ENCODE data around the gene GREM2.

The GREM2 gene

DNA sequence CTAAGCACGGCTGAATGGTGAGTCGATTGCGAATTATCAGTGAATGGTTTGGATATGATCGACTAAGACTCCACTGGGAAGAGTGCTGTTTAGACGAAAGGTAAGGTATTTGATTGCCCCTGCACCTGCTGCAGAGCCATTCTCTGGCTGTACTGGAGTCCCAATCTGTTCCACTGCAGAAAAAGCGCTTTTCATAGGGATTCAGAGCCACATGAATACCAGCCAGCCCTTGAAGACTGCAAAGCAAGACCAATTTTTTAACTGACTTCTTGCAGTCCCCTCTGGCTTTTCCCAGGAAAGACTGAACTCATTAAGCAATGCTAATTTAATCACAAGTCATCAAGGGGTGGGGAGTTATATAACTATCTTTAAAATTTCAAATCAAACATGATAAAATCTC is 1.3 kb downstream of the GREM2 start:
- Histone ChIP-seq H3K27me3 (replicated peaks; ENCODE audit: insufficient read depth, low read length) (no peaks in the 10 kb centered on the region), H3K9ac (ENCODE audit: low read length) (no peak overlapping the region), H4K20me1 (ENCODE audit: insufficient read depth, low read length) (no peaks in the 10 kb centered on the region), H3K9me3 (replicated peaks; ENCODE audit: insufficient read depth, low read length) (no peaks in the 10 kb centered on the region), H3K4me1 (ENCODE audit: low read length) (peaks cover 19% of the 10 kb centered on the region), H3K9me2 (replicated peaks; ENCODE audit: insufficient read depth, low read length) (no peaks in the 10 kb centered on the region), H3F3A (ENCODE audit: insufficient read depth, low read length) (peaks cover 13% of the 10 kb centered on the region), H3K4me2 (ENCODE audit: low read depth, low read length) (no peak overlapping the region), H3K79me2 (ENCODE audit: low read length) (no peaks in the 10 kb centered on the region), H3K4me3 (ENCODE audit: low read length) (no peak overlapping the region), H3K27ac (ENCODE audit: low read length) (no peak overlapping the region), H3K36me3 (replicated peaks; ENCODE audit: insufficient read depth, low read length) (no peaks in the 10 kb centered on the region), H2AFZ (ENCODE audit: low read length) (no peak overlapping the region)
- no peak for DNase-seq
- TF ChIP-seq EZH2phosphoT487 (IDR thresholded peaks at IDR 0.05; ENCODE audit: low read length) (no peak), EZH2 (optimal IDR thresholded peaks at IDR 0.05; ENCODE audit: low read depth, low read length) (no peak)
- TF ChIP-seq, protein P1, sequence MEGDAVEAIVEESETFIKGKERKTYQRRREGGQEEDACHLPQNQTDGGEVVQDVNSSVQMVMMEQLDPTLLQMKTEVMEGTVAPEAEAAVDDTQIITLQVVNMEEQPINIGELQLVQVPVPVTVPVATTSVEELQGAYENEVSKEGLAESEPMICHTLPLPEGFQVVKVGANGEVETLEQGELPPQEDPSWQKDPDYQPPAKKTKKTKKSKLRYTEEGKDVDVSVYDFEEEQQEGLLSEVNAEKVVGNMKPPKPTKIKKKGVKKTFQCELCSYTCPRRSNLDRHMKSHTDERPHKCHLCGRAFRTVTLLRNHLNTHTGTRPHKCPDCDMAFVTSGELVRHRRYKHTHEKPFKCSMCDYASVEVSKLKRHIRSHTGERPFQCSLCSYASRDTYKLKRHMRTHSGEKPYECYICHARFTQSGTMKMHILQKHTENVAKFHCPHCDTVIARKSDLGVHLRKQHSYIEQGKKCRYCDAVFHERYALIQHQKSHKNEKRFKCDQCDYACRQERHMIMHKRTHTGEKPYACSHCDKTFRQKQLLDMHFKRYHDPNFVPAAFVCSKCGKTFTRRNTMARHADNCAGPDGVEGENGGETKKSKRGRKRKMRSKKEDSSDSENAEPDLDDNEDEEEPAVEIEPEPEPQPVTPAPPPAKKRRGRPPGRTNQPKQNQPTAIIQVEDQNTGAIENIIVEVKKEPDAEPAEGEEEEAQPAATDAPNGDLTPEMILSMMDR (IDR thresholded peaks at IDR 0.05; ENCODE audit: low read length), result no peak

DNA sequence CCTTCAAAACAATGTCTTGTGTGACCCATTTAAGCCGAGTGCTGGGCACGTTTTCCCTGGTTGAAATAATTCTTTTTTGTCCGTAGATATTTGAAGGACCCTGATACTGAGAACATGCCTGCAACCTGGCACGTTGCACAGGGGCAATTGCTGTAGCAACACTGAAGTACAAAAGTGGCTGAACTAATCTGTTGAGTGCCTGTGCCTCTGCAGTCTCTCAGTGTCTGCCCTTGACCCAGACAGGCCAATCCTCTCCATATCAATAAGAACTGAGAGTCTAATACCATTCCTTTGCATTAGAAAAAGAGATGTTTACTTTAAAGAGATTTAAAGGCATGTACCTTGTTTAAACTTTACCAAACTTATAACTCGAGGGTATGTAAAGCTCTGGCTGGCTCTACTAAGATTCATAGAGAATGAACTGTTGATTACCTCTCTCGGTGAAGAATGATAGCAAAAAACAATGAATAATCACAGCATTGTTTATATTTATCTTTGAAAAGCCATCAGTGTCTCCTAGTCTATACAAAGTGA is 2.4 kb downstream of the GREM2 start:
- Histone ChIP-seq H3K4me2 (ENCODE audit: low read depth, low read length) (no peak overlapping the region), H3K9ac (ENCODE audit: low read length) (no peak overlapping the region), H4K20me1 (ENCODE audit: insufficient read depth, low read length) (no peaks in the 10 kb centered on the region), H3K36me3 (replicated peaks; ENCODE audit: insufficient read depth, low read length) (no peaks in the 10 kb centered on the region), H3K27ac (ENCODE audit: low read length) (no peak overlapping the region), H3K9me3 (replicated peaks; ENCODE audit: insufficient read depth, low read length) (no peaks in the 10 kb centered on the region), H3K4me1 (ENCODE audit: low read length) (peaks cover 19% of the 10 kb centered on the region), H3K27me3 (replicated peaks; ENCODE audit: insufficient read depth, low read length) (no peaks in the 10 kb centered on the region), H2AFZ (ENCODE audit: low read length) (no peak overlapping the region), H3K79me2 (ENCODE audit: low read length) (no peaks in the 10 kb centered on the region), H3F3A (ENCODE audit: insufficient read depth, low read length) (peaks cover 13% of the 10 kb centered on the region), H3K4me3 (ENCODE audit: low read length) (no peak overlapping the region), H3K9me2 (replicated peaks; ENCODE audit: insufficient read depth, low read length) (no peaks in the 10 kb centered on the region)
- no peak for TF ChIP-seq EZH2phosphoT487 (IDR thresholded peaks at IDR 0.05; ENCODE audit: low read length)
- TF ChIP-seq, protein P1 (IDR thresholded peaks at IDR 0.05; ENCODE audit: low read length), result no peak
- TF ChIP-seq EZH2 (optimal IDR thresholded peaks at IDR 0.05; ENCODE audit: low read depth, low read length), result no peak
- no peak for DNase-seq

DNA sequence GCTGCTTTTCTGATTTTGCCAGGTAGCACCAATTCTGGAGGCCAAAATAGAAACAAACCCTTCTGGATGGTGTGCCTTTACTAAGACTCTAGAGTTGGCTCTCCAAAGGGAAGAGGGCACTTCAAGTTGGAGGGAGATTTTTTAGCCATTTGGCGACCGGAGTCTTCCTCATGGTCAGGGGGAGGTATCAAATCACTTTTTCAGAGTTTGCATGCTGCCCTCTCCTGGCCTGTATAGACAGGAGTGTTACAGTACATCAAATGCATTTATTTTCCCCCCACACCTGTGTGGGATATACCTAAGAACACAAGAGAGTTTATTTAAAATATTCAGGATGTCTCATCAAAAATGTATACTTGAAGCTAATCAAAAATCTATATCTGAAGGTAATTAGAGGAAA is 3.2 kb downstream of the GREM2 start:
- Histone ChIP-seq H2AFZ (ENCODE audit: low read length) (peak overlapping the region; percentile 29; the same call in 1 of the 2 replicates), H3K36me3 (replicated peaks; ENCODE audit: insufficient read depth, low read length) (no peaks in the 10 kb centered on the region), H3F3A (ENCODE audit: insufficient read depth, low read length) (peaks cover 13% of the 10 kb centered on the region), H3K4me3 (ENCODE audit: low read length) (no peak overlapping the region), H3K79me2 (ENCODE audit: low read length) (no peaks in the 10 kb centered on the region), H3K4me1 (ENCODE audit: low read length) (peaks cover 16% of the 10 kb centered on the region), H3K9me3 (replicated peaks; ENCODE audit: insufficient read depth, low read length) (no peaks in the 10 kb centered on the region), H3K9me2 (replicated peaks; ENCODE audit: insufficient read depth, low read length) (no peaks in the 10 kb centered on the region), H3K9ac (ENCODE audit: low read length) (no peak overlapping the region), H4K20me1 (ENCODE audit: insufficient read depth, low read length) (no peaks in the 10 kb centered on the region), H3K4me2 (ENCODE audit: low read depth, low read length) (no peak overlapping the region), H3K27ac (ENCODE audit: low read length) (no peak overlapping the region), H3K27me3 (replicated peaks; ENCODE audit: insufficient read depth, low read length) (no peaks in the 10 kb centered on the region)
- no peak for TF ChIP-seq EZH2phosphoT487 (IDR thresholded peaks at IDR 0.05; ENCODE audit: low read length)
- TF ChIP-seq, protein P1 (IDR thresholded peaks at IDR 0.05; ENCODE audit: low read length), result peak; percentile 81
- no peak for TF ChIP-seq EZH2 (optimal IDR thresholded peaks at IDR 0.05; ENCODE audit: low read depth, low read length)
- DNase-seq, result peak; percentile 61

All from MM.1S (cell line).